Neural progenitor cell (in vitro differentiated cells): ENCODE data around the gene CCDC178.

Experiments
- CTCF ChIP-seq: fragments of 200-600 bp; sonication (generic); IDR thresholded peaks from 2 replicates; pipeline ENCODE4 v1.5.1; 2017; ENCODE audit warnings: antibody characterized with exemption, mild to moderate bottlenecking
- EZH2 ChIP-seq: fragments of 200-600 bp; sonication (generic); IDR thresholded peaks from 2 replicates; pipeline ENCODE4 v1.6.1; 2017; ENCODE audit warnings: antibody characterized with exemption, mild to moderate bottlenecking, moderate library complexity
- EZH2phosphoT487 ChIP-seq: fragments of 200-600 bp; sonication (generic); IDR thresholded peaks from 2 replicates; pipeline ENCODE4 v1.6.1; 2017; ENCODE audit warnings: antibody characterized with exemption

- TF ChIP-seq EZH2 (no peak), CTCF (no peak), EZH2phosphoT487 (no peak)
These were observed 340.9 kb downstream of the CCDC178 start for GRCh38 chr18:33099626-33100025.
